Prostate gland (tissue), 2 donors: ENCODE data around the gene TAAR8. TPM values are rescaled to one million over a fixed set of nuclear protein-coding genes. Genes with fewer than 3 reads are reported as not detected.

ENCODE experiments used
- DNase-seq: peaks from one replicate; pipeline ENCODE4 v3.0.0-alpha.2; 2019; ENCODE audit warnings: low spot score
- H3K27ac ChIP-seq, 2 donors: fragments of 200-600 bp; sonication (generic); 2 replicates each; pipeline ENCODE4 v1.5.1; 2017 to 2019
- H3K27me3 ChIP-seq: fragments of 200-600 bp; sonication (generic); replicated peaks from 2 replicates; pipeline ENCODE4 v1.5.1; 2019; ENCODE audit not compliant: insufficient read depth
- H3K36me3 ChIP-seq, 2 donors: fragments of 200-600 bp; sonication (generic); 1 replicate in 1 of 2; 2 replicates in 1 of 2; pipeline versions ENCODE4 v1.5.1 to v1.8.1; 2017 to 2019
- H3K4me1 ChIP-seq: fragments of 200-600 bp; sonication (generic); replicated peaks from 2 replicates; pipeline ENCODE4 v1.5.1; 2019
- H3K4me3 ChIP-seq, 2 donors: fragments of 200-600 bp; sonication (generic); 2 replicates each; pipeline ENCODE4 v1.5.1; 2017 to 2019
- H3K9me3 ChIP-seq: fragments of 200-600 bp; sonication (generic); 2 replicates; pipeline ENCODE4 v1.5.1; 2017
- CTCF ChIP-seq, 4 experiments: fragments of 200-600 bp in 2 of 4; fragments of 450-650 bp in 2 of 4; sonication (generic) in 2 of 4; IDR thresholded peaks; 1 replicate in 3 of 4; 2 replicates in 1 of 4; pipeline ENCODE4 v1.5.1; 2016 to 2019; ENCODE audit warnings: antibody characterized with exemption in 4 of 4, mild to moderate bottlenecking in 2 of 4, moderate library complexity in 2 of 4
- POLR2A ChIP-seq: fragments of 450-650 bp; IDR thresholded peaks from one replicate; pipeline ENCODE4 v1.6.1; 2016; ENCODE audit warnings: antibody characterized with exemption, mild to moderate bottlenecking
- POLR2AphosphoS5 ChIP-seq: sonication (generic); formaldehyde crosslinking; IDR thresholded peaks from one replicate; pipeline ENCODE4 v1.6.1; 2017; ENCODE audit warnings: antibody characterized with exemption
- WGBS: methylation state at CpG from one replicate; pipeline ENCODE4 v1.1.5; 2018; 5-methylcytosine and 5-hydroxymethylcytosine counted together
- intact Hi-C: fragments of 100-400 bp; cut with DNase I; formaldehyde crosslinking; loops from one replicate; pipeline ENCODE4 v1.14.2; 2022
- total RNA-seq, 2 donors: library from RNA; depleted of rRNA; stranded (reverse); fragments of >200 nt; gene quantifications; one replicate each; pipeline ENCODE4 v1.1.0, GENCODE V29; 2016

The TAAR8 gene
- total RNA-seq, 2 donors from 2014 or later, result not detected

GRCh38 chr6:132566404-132566803 lies 13.9 kb downstream of the TAAR8 start:
- Histone ChIP-seq H3K9me3 (no peaks in the 10 kb centered on the region), H3K27ac (no peak overlapping the region), H3K27me3 (peaks cover 3% of the 10 kb centered on the region), H3K36me3 (no peaks in the 10 kb centered on the region), H3K4me3 (no peak overlapping the region), H3K4me1 (no peaks in the 10 kb centered on the region)
- intact Hi-C loops, result no loop called here
- TF ChIP-seq CTCF (IDR thresholded peaks at IDR 0.05) (no peak), POLR2A (no peak), POLR2AphosphoS5 (no peak)
- 94% methylated on average over 6 of the region's 6 CpGs for WGBS
- no peak for DNase-seq

- 89% methylated on average over 1 of the region's 1 CpG for WGBS
- H3K9me3 ChIP-seq, result no peaks in the 10 kb centered on the region
- no peak overlapping the region for H3K27ac ChIP-seq
- no peak for DNase-seq
- intact Hi-C loops, result no loop called here
- no peaks in the 10 kb centered on the region for H3K36me3 ChIP-seq
- no peak for TF ChIP-seq POLR2AphosphoS5
- no peak for TF ChIP-seq POLR2A
- TF ChIP-seq CTCF (IDR thresholded peaks at IDR 0.05), result no peak
- H3K4me3 ChIP-seq, result no peak overlapping the region
- H3K27me3 ChIP-seq, result peaks cover 3% of the 10 kb centered on the region
- H3K4me1 ChIP-seq, result no peaks in the 10 kb centered on the region
These were observed 15.1 kb downstream of the TAAR8 start for GRCh38 chr6:132567566-132567965.

GRCh38 chr6:132568611-132569010 lies 16.1 kb downstream of the TAAR8 start:
- H3K4me1 ChIP-seq, result no peaks in the 10 kb centered on the region
- no peaks in the 10 kb centered on the region for H3K9me3 ChIP-seq
- no peak overlapping the region for H3K4me3 ChIP-seq
- no peak for DNase-seq
- H3K27me3 ChIP-seq, result peaks cover 3% of the 10 kb centered on the region
- H3K36me3 ChIP-seq, result no peaks in the 10 kb centered on the region
- no peak overlapping the region for H3K27ac ChIP-seq
- TF ChIP-seq CTCF (IDR thresholded peaks at IDR 0.05) (no peak), POLR2AphosphoS5 (no peak), POLR2A (no peak)
- WGBS, result 71% methylated on average over 6 of the region's 6 CpGs
- intact Hi-C loops, result no loop called here

- Histone ChIP-seq H3K27ac (no peak overlapping the region), H3K4me1 (no peaks in the 10 kb centered on the region), H3K36me3 (no peaks in the 10 kb centered on the region), H3K9me3 (no peaks in the 10 kb centered on the region), H3K4me3 (no peak overlapping the region), H3K27me3 (peaks cover 3% of the 10 kb centered on the region)
- 57% methylated on average over 4 of the region's 4 CpGs for WGBS
- intact Hi-C loops, result no loop called here
- no peak for TF ChIP-seq POLR2A
- no peak for TF ChIP-seq POLR2AphosphoS5
- no peak for TF ChIP-seq CTCF (IDR thresholded peaks at IDR 0.05)
- no peak for DNase-seq
These were observed 16.7 kb downstream of the TAAR8 start for GRCh38 chr6:132569170-132569569.

GRCh38 chr6:132570221-132570777 lies 17.8 kb downstream of the TAAR8 start, which contains the start of gene TAAR6:
Gene TAAR6 (plus strand): TSS chr6:132570322. CDS start chr6:132570322, 0 bp downstream.
- no peak within 1 kb of the TSS for H3K4me3 ChIP-seq
- no peaks in the 10 kb centered on the region for H3K36me3 ChIP-seq
- TF ChIP-seq POLR2A (no peak), POLR2AphosphoS5 (no peak), CTCF (IDR thresholded peaks at IDR 0.05) (no peak)
- WGBS, result 80% methylated on average over 15 of the region's 15 CpGs
- H3K27ac ChIP-seq, result no peak within 1 kb of the TSS
- intact Hi-C loops, result no loop called here
- H3K4me1 ChIP-seq, result no peaks in the 10 kb centered on the region
- H3K9me3 ChIP-seq, result no peaks in the 10 kb centered on the region
- peaks cover under 1% of the 10 kb centered on the region for H3K27me3 ChIP-seq
- DNase-seq, result no peak
